ENCODE measurements around the gene TSHZ2. TPM values are rescaled to one million over a fixed set of nuclear protein-coding genes. Genes with fewer than 3 reads are reported as not detected.

The TSHZ2 gene
- total RNA-seq, 1 donor from 2014 or later = 1.2 TPM

GRCh38 chr20:53068241-53068640, 96.1 kb downstream of the TSHZ2 start:
- no peak overlapping the region for H3K9ac ChIP-seq (ENCODE audit: low read length)
- no peak for DNase-seq (ENCODE audit: low read depth)
- Mint-ChIP-seq H3K27ac (ENCODE audit: unreplicated experiment) (no peak overlapping the region), H3K4me1 (ENCODE audit: low read depth, unreplicated experiment) (peaks cover 5% of the 10 kb centered on the region), H3K27me3 (ENCODE audit: low read depth, unreplicated experiment) (peaks cover 2% of the 10 kb centered on the region), H3K9me3 (ENCODE audit: unreplicated experiment) (peaks cover 5% of the 10 kb centered on the region), H3K36me3 (ENCODE audit: low read depth, unreplicated experiment) (no peaks in the 10 kb centered on the region), H3K4me3 (ENCODE audit: unreplicated experiment) (no peak overlapping the region)
- no peaks in the 10 kb centered on the region for H3K36me3 ChIP-seq (ENCODE audit: insufficient read depth, low read length)
- no peak for FAIRE-seq
- H3K27ac ChIP-seq (ENCODE audit: low read depth, low read length) = no peak overlapping the region
- H3K27me3 ChIP-seq (ENCODE audit: insufficient read depth, low read length) = no peaks in the 10 kb centered on the region
- H3K9me3 ChIP-seq (ENCODE audit: insufficient read depth, low read depth, low read length) = no peaks in the 10 kb centered on the region
- no peak overlapping the region for H3K4me2 ChIP-seq (ENCODE audit: low read length)
- no peaks in the 10 kb centered on the region for H4K20me1 ChIP-seq (ENCODE audit: insufficient read depth, low read length)
- peaks cover 6% of the 10 kb centered on the region for H3K4me1 ChIP-seq (ENCODE audit: insufficient read depth, low read length)
- H2AFZ ChIP-seq (ENCODE audit: low read depth, low read length) = no peak overlapping the region
- TF ChIP-seq EZH2 (IDR thresholded peaks at IDR 0.05; ENCODE audit: insufficient read depth, low read length) = no peak
- no peak for TF ChIP-seq CTCF (IDR thresholded peaks at IDR 0.05; ENCODE audit: insufficient read depth, low read depth, low read length)
- H3K4me3 ChIP-seq (ENCODE audit: insufficient read depth, low read depth, low read length) = no peak overlapping the region
- H3K79me2 ChIP-seq (ENCODE audit: insufficient read depth, low read length) = no peaks in the 10 kb centered on the region

- Mint-ChIP-seq H3K4me1 (ENCODE audit: low read depth, unreplicated experiment) (peaks cover 5% of the 10 kb centered on the region), H3K4me3 (ENCODE audit: unreplicated experiment) (no peak overlapping the region), H3K36me3 (ENCODE audit: low read depth, unreplicated experiment) (no peaks in the 10 kb centered on the region), H3K27me3 (ENCODE audit: low read depth, unreplicated experiment) (peaks cover 2% of the 10 kb centered on the region), H3K27ac (ENCODE audit: unreplicated experiment) (no peak overlapping the region), H3K9me3 (ENCODE audit: unreplicated experiment) (peaks cover 5% of the 10 kb centered on the region)
- FAIRE-seq = no peak
- TF ChIP-seq EZH2 (IDR thresholded peaks at IDR 0.05; ENCODE audit: insufficient read depth, low read length) = no peak
- no peak for TF ChIP-seq CTCF (IDR thresholded peaks at IDR 0.05; ENCODE audit: insufficient read depth, low read depth, low read length)
- H3K27me3 ChIP-seq (ENCODE audit: insufficient read depth, low read length) = no peaks in the 10 kb centered on the region
- H3K4me2 ChIP-seq (ENCODE audit: low read length) = no peak overlapping the region
- H3K9me3 ChIP-seq (ENCODE audit: insufficient read depth, low read depth, low read length) = no peaks in the 10 kb centered on the region
- no peak overlapping the region for H3K4me3 ChIP-seq (ENCODE audit: insufficient read depth, low read depth, low read length)
- no peak overlapping the region for H3K27ac ChIP-seq (ENCODE audit: low read depth, low read length)
- no peaks in the 10 kb centered on the region for H4K20me1 ChIP-seq (ENCODE audit: insufficient read depth, low read length)
- no peaks in the 10 kb centered on the region for H3K36me3 ChIP-seq (ENCODE audit: insufficient read depth, low read length)
- no peak overlapping the region for H3K9ac ChIP-seq (ENCODE audit: low read length)
- H2AFZ ChIP-seq (ENCODE audit: low read depth, low read length) = no peak overlapping the region
- no peaks in the 10 kb centered on the region for H3K79me2 ChIP-seq (ENCODE audit: insufficient read depth, low read length)
- peaks cover 6% of the 10 kb centered on the region for H3K4me1 ChIP-seq (ENCODE audit: insufficient read depth, low read length)
- no peak for DNase-seq (ENCODE audit: low read depth)
Measured at GRCh38 chr20:53069132-53069531, 97.0 kb downstream of the TSHZ2 start.

- Histone ChIP-seq H3K36me3 (ENCODE audit: insufficient read depth, low read length) (no peaks in the 10 kb centered on the region), H2AFZ (ENCODE audit: low read depth, low read length) (no peak overlapping the region), H3K9ac (ENCODE audit: low read length) (no peak overlapping the region), H3K79me2 (ENCODE audit: insufficient read depth, low read length) (no peaks in the 10 kb centered on the region), H3K27me3 (ENCODE audit: insufficient read depth, low read length) (no peaks in the 10 kb centered on the region), H3K4me3 (ENCODE audit: insufficient read depth, low read depth, low read length) (no peak overlapping the region), H4K20me1 (ENCODE audit: insufficient read depth, low read length) (no peaks in the 10 kb centered on the region), H3K4me2 (ENCODE audit: low read length) (no peak overlapping the region), H3K9me3 (ENCODE audit: insufficient read depth, low read depth, low read length) (no peaks in the 10 kb centered on the region), H3K27ac (ENCODE audit: low read depth, low read length) (no peak overlapping the region), H3K4me1 (ENCODE audit: insufficient read depth, low read length) (peaks cover 6% of the 10 kb centered on the region)
- Mint-ChIP-seq H3K27me3 (ENCODE audit: low read depth, unreplicated experiment) (peaks cover under 1% of the 10 kb centered on the region), H3K4me3 (ENCODE audit: unreplicated experiment) (no peak overlapping the region), H3K36me3 (ENCODE audit: low read depth, unreplicated experiment) (no peaks in the 10 kb centered on the region), H3K27ac (ENCODE audit: unreplicated experiment) (no peak overlapping the region), H3K9me3 (ENCODE audit: unreplicated experiment) (peaks cover 5% of the 10 kb centered on the region), H3K4me1 (ENCODE audit: low read depth, unreplicated experiment) (peaks cover 5% of the 10 kb centered on the region)
- FAIRE-seq = no peak
- TF ChIP-seq EZH2 (IDR thresholded peaks at IDR 0.05; ENCODE audit: insufficient read depth, low read length) (no peak), CTCF (IDR thresholded peaks at IDR 0.05; ENCODE audit: insufficient read depth, low read depth, low read length) (no peak)
- DNase-seq (ENCODE audit: low read depth) = no peak
Measured at GRCh38 chr20:53070224-53070623, 98.1 kb downstream of the TSHZ2 start.

All from astrocyte (in vitro differentiated cells and primary cell).